ENCODE results near the gene CTNNA1. TPM values are rescaled to one million over a fixed set of nuclear protein-coding genes. Genes with fewer than 3 reads are reported as not detected.

CTNNA1 gene
- total and polyA plus RNA-seq, 2 donors from 2014 or later: 177 to 463 TPM

GRCh38 chr5:138709202-138709601 is 44.0 kb upstream of the CTNNA1 start:
- TF ChIP-seq CTCF (IDR thresholded peaks at IDR 0.05; ENCODE audit: borderline replicate concordance, extremely low read depth, insufficient read depth): no peak
- Histone ChIP-seq H3K9me3 (ENCODE audit: control insufficient read depth in 2 of 3, insufficient read depth in 1 of 3, low read length in 3 of 3) (no peaks in the 10 kb centered on the region), H3K9ac (ENCODE audit: low read length in 3 of 3) (no peak overlapping the region), H3K36me3 (ENCODE audit: control insufficient read depth in 2 of 3, insufficient read depth in 3 of 3, low read length in 3 of 3) (no peaks in the 10 kb centered on the region), H3K27me3 (ENCODE audit: control insufficient read depth, insufficient read depth, low read length) (no peaks in the 10 kb centered on the region), H3K4me1 (ENCODE audit: control insufficient read depth in 2 of 3, insufficient read depth in 2 of 3, low read depth in 1 of 3, low read length in 3 of 3) (no peaks in the 10 kb centered on the region), H3K27ac (ENCODE audit: low read depth in 2 of 2, low read length in 2 of 2) (no peak overlapping the region), H3K4me3 (ENCODE audit: low read length in 3 of 3) (no peak overlapping the region)
- intact Hi-C loops (cut with DNase I): no loop called here
- FAIRE-seq (no peak), DNase-seq (peak in 2 of 5 donors; percentile 29 to 39)

GRCh38 chr5:138711087-138711486 is 42.1 kb upstream of the CTNNA1 start:
- DNase-seq (no peak), FAIRE-seq (no peak)
- intact Hi-C loops (cut with DNase I): no loop called here
- no peaks in the 10 kb centered on the region for H3K36me3 ChIP-seq (ENCODE audit: control insufficient read depth in 2 of 3, insufficient read depth in 3 of 3, low read length in 3 of 3)
- H3K27ac ChIP-seq (ENCODE audit: low read depth in 2 of 2, low read length in 2 of 2): no peak overlapping the region
- H3K27me3 ChIP-seq (ENCODE audit: control insufficient read depth, insufficient read depth, low read length): no peaks in the 10 kb centered on the region
- no peaks in the 10 kb centered on the region for H3K4me1 ChIP-seq (ENCODE audit: control insufficient read depth in 2 of 3, insufficient read depth in 2 of 3, low read depth in 1 of 3, low read length in 3 of 3)
- no peak overlapping the region for H3K9ac ChIP-seq (ENCODE audit: low read length in 3 of 3)
- H3K4me3 ChIP-seq (ENCODE audit: low read length in 3 of 3): no peak overlapping the region
- H3K9me3 ChIP-seq (ENCODE audit: control insufficient read depth in 2 of 3, insufficient read depth in 1 of 3, low read length in 3 of 3): no peaks in the 10 kb centered on the region
- TF ChIP-seq CTCF (IDR thresholded peaks at IDR 0.05; ENCODE audit: borderline replicate concordance, extremely low read depth, insufficient read depth): no peak

GRCh38 chr5:138711811-138712210 is 41.4 kb upstream of the CTNNA1 start:
- H3K27me3 ChIP-seq (ENCODE audit: control insufficient read depth, insufficient read depth, low read length): no peaks in the 10 kb centered on the region
- no peak overlapping the region for H3K4me3 ChIP-seq (ENCODE audit: low read length in 3 of 3)
- TF ChIP-seq CTCF (IDR thresholded peaks at IDR 0.05; ENCODE audit: borderline replicate concordance, extremely low read depth, insufficient read depth): no peak
- DNase-seq (no peak), FAIRE-seq (no peak)
- no peaks in the 10 kb centered on the region for H3K36me3 ChIP-seq (ENCODE audit: control insufficient read depth in 2 of 3, insufficient read depth in 3 of 3, low read length in 3 of 3)
- H3K4me1 ChIP-seq (ENCODE audit: control insufficient read depth in 2 of 3, insufficient read depth in 2 of 3, low read depth in 1 of 3, low read length in 3 of 3): no peaks in the 10 kb centered on the region
- intact Hi-C loops (cut with DNase I): no loop called here
- H3K9ac ChIP-seq (ENCODE audit: low read length in 3 of 3): no peak overlapping the region
- H3K9me3 ChIP-seq (ENCODE audit: control insufficient read depth in 2 of 3, insufficient read depth in 1 of 3, low read length in 3 of 3): no peaks in the 10 kb centered on the region
- H3K27ac ChIP-seq (ENCODE audit: low read depth in 2 of 2, low read length in 2 of 2): no peak overlapping the region

- H3K27me3 ChIP-seq (ENCODE audit: control insufficient read depth, insufficient read depth, low read length): no peaks in the 10 kb centered on the region
- no peak overlapping the region for H3K4me3 ChIP-seq (ENCODE audit: low read length in 3 of 3)
- no peak for TF ChIP-seq CTCF (IDR thresholded peaks at IDR 0.05; ENCODE audit: borderline replicate concordance, extremely low read depth, insufficient read depth)
- intact Hi-C loops (cut with DNase I): no loop called here
- H3K36me3 ChIP-seq (ENCODE audit: control insufficient read depth in 2 of 3, insufficient read depth in 3 of 3, low read length in 3 of 3): no peaks in the 10 kb centered on the region
- H3K4me1 ChIP-seq (ENCODE audit: control insufficient read depth in 2 of 3, insufficient read depth in 2 of 3, low read depth in 1 of 3, low read length in 3 of 3): no peaks in the 10 kb centered on the region
- FAIRE-seq (no peak), DNase-seq (no peak)
- H3K9me3 ChIP-seq (ENCODE audit: control insufficient read depth in 2 of 3, insufficient read depth in 1 of 3, low read length in 3 of 3): no peaks in the 10 kb centered on the region
- no peak overlapping the region for H3K9ac ChIP-seq (ENCODE audit: low read length in 3 of 3)
- H3K27ac ChIP-seq (ENCODE audit: low read depth in 2 of 2, low read length in 2 of 2): no peak overlapping the region
Observed at GRCh38 chr5:138712324-138712723, 40.9 kb upstream of the CTNNA1 start.

Measured in kidney (tissue), 14 donors.